ENCODE measurements around the gene DAPK1. TPM values are rescaled to one million over a fixed set of nuclear protein-coding genes. Genes with fewer than 3 reads are reported as not detected.

The DAPK1 gene
- total and polyA plus RNA-seq, 10 of the 15 experiments (the other 5 are each of a cell fraction or from before 2014, with no cell fraction given): 8.2 to 94.7 (median 51.6) TPM

DNA sequence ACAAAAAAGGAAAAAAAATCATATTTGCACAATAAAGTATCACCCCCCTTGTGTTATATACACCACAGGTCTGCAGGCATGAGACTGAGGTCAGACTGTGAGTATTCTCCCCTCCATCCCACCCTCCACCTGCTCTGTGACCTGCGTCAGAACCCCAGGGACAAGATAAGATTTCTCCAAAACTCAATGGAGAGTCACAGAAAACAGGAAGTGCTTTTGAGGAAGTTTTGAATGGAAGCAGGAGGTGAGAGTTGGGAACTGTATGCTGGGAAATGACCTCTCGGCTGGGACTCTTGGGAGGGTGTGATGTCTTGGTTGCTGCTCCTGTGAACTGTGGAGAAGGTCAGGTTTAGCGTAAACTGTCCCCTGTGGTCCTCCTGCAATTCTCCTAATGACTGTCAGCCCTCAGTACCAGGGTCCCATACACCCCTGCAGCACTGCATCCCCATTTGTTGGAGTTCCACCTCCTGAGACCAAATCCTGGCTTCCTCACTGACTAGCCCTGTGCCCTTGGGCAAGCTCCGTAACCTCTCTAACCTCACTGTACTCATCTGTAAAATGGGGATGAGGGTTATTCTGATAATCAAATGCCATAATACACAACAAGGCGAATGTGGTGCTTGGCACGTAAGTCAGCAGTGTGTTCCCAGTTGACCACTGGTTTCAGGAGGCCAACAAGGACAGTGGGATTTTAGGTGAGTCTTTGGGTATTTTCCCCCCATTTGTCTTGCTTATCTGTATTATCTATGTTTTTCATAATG lies 221.4 kb downstream of the DAPK1 start:
- H3K27ac ChIP-seq (ENCODE audit: control insufficient read depth, insufficient read depth): no peak overlapping the region
- peak; percentile 11; the same call in 1 of the 2 replicates for TF ChIP-seq SPI1 (IDR thresholded peaks at IDR 0.05; ENCODE audit: borderline replicate concordance, insufficient read depth, low read depth, low read length)
- no peak for TF ChIP-seq FOS (IDR thresholded peaks at IDR 0.05; ENCODE audit: borderline replicate concordance, extremely low read depth, insufficient read length)
- ChIA-PET SMC1A (ENCODE audit: uncharacterized antibody, unreplicated experiment) (no interaction called here), POLR2A (no interaction called here), CTCF (no interaction called here), RAD21 (ENCODE audit: unreplicated experiment) (no interaction called here)
- no peak overlapping the region for H3K4me2 ChIP-seq (ENCODE audit: control insufficient read depth, insufficient read depth)
- ATAC-seq (no peak), DNase-seq (ENCODE audit: low read depth, low spot score) (no peak), FAIRE-seq (no peak)
- no peak overlapping the region for H3K9ac ChIP-seq (ENCODE audit: control insufficient read depth, insufficient read depth, low read length)
- intact Hi-C loops (cut with micrococcal nuclease; ENCODE audit: unreplicated experiment): no loop called here
- H3K9me3 ChIP-seq (replicated peaks; ENCODE audit: control insufficient read depth, insufficient read depth, low read length): no peaks in the 10 kb centered on the region
- H3K36me3 ChIP-seq (ENCODE audit: control insufficient read depth in 2 of 2, insufficient read depth in 2 of 2, low read length in 1 of 2): no peaks in the 10 kb centered on the region
- 0 out of 4 replicates have a peak, but pooled peaks cover 0 to 2% of the 10 kb centered on the region in 2 experiments for H3K27me3 ChIP-seq (replicated peaks in 1 of 2; ENCODE audit: control insufficient read depth in 2 of 2, insufficient read depth in 2 of 2, low read length in 1 of 2)
- no TSS peak for BruUV-seq (replicated peaks)
- H3K79me2 ChIP-seq (ENCODE audit: control insufficient read depth, insufficient read depth, low read length): no peaks in the 10 kb centered on the region
- H3K4me3 ChIP-seq: no peak overlapping the region
- in situ Hi-C loops (cut with MboI): no loop called here
- H4K20me1 ChIP-seq (ENCODE audit: control insufficient read depth, insufficient read depth): no peaks in the 10 kb centered on the region
- no peaks in the 10 kb centered on the region for H3K4me1 ChIP-seq (ENCODE audit: control insufficient read depth, insufficient read depth, low read length)
- 30% methylated on average over 6 of the region's 6 CpGs for WGBS (ENCODE audit: insufficient coverage, insufficient replicate concordance, low lambda C conversion rate, missing lambda C conversion rate)
- H2AFZ ChIP-seq (ENCODE audit: control insufficient read depth, low read depth, low read length): no peak overlapping the region

DNA sequence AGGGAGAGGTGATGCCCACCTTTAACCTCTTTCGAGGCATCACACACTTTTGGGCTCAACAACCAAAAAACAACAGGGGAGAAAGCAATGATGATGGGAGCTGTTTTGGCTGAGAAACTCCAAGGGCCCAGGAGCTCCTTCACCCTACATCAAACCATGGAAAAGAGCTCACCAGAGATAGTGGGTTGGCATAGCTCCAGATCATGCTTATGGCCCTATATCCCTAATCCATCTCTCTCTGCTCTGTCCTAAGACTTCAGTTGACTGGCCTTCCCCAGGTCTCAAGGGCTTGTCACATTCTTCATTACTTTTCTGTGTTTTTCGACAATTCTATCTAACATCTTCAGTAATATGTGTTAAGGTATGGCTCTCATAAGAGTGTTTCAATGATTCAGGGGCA lies 222.5 kb downstream of the DAPK1 start:
- Histone ChIP-seq H4K20me1 (ENCODE audit: control insufficient read depth, insufficient read depth) (no peaks in the 10 kb centered on the region), H3K9me3 (replicated peaks; ENCODE audit: control insufficient read depth, insufficient read depth, low read length) (no peaks in the 10 kb centered on the region), H2AFZ (ENCODE audit: control insufficient read depth, low read depth, low read length) (no peak overlapping the region), H3K27ac (ENCODE audit: control insufficient read depth, insufficient read depth) (no peak overlapping the region), H3K36me3 (ENCODE audit: control insufficient read depth in 2 of 2, insufficient read depth in 2 of 2, low read length in 1 of 2) (no peaks in the 10 kb centered on the region), H3K9ac (ENCODE audit: control insufficient read depth, insufficient read depth, low read length) (no peak overlapping the region), H3K4me1 (ENCODE audit: control insufficient read depth, insufficient read depth, low read length) (no peaks in the 10 kb centered on the region), H3K27me3 (replicated peaks in 1 of 2; ENCODE audit: control insufficient read depth in 2 of 2, insufficient read depth in 2 of 2, low read length in 1 of 2) (no peaks in the 10 kb centered on the region; a peak in 1 of 4 replicates), H3K4me2 (ENCODE audit: control insufficient read depth, insufficient read depth) (no peak overlapping the region), H3K4me3 (no peak overlapping the region), H3K79me2 (ENCODE audit: control insufficient read depth, insufficient read depth, low read length) (no peaks in the 10 kb centered on the region)
- no TSS peak for BruUV-seq (replicated peaks)
- POLR2A ChIA-PET: no interaction called here
- ATAC-seq (no peak), DNase-seq (ENCODE audit: low read depth, low spot score) (no peak), FAIRE-seq (no peak)
- intact Hi-C loops (cut with micrococcal nuclease; ENCODE audit: unreplicated experiment) (no loop called here), in situ Hi-C loops (cut with MboI) (no loop called here)
- CTCF ChIA-PET: no interaction called here
- SMC1A ChIA-PET (ENCODE audit: uncharacterized antibody, unreplicated experiment): interaction anchor here (0.8 kb wide), 1 partner anchor 77 kb away, joined by 3 read pairs; no protein-coding TSS in a partner anchor
- 16% methylated on average over 2 of the region's 2 CpGs for WGBS (ENCODE audit: insufficient coverage, insufficient replicate concordance, low lambda C conversion rate, missing lambda C conversion rate)
- TF ChIP-seq, protein P1, sequence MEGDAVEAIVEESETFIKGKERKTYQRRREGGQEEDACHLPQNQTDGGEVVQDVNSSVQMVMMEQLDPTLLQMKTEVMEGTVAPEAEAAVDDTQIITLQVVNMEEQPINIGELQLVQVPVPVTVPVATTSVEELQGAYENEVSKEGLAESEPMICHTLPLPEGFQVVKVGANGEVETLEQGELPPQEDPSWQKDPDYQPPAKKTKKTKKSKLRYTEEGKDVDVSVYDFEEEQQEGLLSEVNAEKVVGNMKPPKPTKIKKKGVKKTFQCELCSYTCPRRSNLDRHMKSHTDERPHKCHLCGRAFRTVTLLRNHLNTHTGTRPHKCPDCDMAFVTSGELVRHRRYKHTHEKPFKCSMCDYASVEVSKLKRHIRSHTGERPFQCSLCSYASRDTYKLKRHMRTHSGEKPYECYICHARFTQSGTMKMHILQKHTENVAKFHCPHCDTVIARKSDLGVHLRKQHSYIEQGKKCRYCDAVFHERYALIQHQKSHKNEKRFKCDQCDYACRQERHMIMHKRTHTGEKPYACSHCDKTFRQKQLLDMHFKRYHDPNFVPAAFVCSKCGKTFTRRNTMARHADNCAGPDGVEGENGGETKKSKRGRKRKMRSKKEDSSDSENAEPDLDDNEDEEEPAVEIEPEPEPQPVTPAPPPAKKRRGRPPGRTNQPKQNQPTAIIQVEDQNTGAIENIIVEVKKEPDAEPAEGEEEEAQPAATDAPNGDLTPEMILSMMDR (IDR thresholded peaks at IDR 0.05 in 2 of 3, conservative IDR thresholded peaks at IDR 0.05 in 1 of 3; ENCODE audit: control insufficient read depth in 2 of 3, extremely low read depth in 1 of 3, insufficient read depth in 1 of 3, low read depth in 3 of 3, low read length in 3 of 3): no peak
- TF ChIP-seq YBX1 (IDR thresholded peaks at IDR 0.05): no peak
- no peak for TF ChIP-seq ZSCAN29 (IDR thresholded peaks at IDR 0.05)
- TF ChIP-seq, protein P2, sequence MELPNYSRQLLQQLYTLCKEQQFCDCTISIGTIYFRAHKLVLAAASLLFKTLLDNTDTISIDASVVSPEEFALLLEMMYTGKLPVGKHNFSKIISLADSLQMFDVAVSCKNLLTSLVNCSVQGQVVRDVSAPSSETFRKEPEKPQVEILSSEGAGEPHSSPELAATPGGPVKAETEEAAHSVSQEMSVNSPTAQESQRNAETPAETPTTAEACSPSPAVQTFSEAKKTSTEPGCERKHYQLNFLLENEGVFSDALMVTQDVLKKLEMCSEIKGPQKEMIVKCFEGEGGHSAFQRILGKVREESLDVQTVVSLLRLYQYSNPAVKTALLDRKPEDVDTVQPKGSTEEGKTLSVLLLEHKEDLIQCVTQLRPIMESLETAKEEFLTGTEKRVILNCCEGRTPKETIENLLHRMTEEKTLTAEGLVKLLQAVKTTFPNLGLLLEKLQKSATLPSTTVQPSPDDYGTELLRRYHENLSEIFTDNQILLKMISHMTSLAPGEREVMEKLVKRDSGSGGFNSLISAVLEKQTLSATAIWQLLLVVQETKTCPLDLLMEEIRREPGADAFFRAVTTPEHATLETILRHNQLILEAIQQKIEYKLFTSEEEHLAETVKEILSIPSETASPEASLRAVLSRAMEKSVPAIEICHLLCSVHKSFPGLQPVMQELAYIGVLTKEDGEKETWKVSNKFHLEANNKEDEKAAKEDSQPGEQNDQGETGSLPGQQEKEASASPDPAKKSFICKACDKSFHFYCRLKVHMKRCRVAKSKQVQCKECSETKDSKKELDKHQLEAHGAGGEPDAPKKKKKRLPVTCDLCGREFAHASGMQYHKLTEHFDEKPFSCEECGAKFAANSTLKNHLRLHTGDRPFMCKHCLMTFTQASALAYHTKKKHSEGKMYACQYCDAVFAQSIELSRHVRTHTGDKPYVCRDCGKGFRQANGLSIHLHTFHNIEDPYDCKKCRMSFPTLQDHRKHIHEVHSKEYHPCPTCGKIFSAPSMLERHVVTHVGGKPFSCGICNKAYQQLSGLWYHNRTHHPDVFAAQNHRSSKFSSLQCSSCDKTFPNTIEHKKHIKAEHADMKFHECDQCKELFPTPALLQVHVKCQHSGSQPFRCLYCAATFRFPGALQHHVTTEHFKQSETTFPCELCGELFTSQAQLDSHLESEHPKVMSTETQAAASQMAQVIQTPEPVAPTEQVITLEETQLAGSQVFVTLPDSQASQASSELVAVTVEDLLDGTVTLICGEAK (IDR thresholded peaks at IDR 0.05; ENCODE audit: borderline replicate concordance): no peak
- TF ChIP-seq ZNF24 (IDR thresholded peaks at IDR 0.05): no peak
- RAD21 ChIA-PET (ENCODE audit: unreplicated experiment): no interaction called here
